Heart left ventricle (tissue), 16 donors: ENCODE data around the gene C16orf86. TPM values are rescaled to one million over a fixed set of nuclear protein-coding genes. Genes with fewer than 3 reads are reported as not detected.

Experiments used
- ATAC-seq, 4 donors: fragments of 200-7000 bp; cut with Tn5 transposase; one replicate each; pipeline ENCODE4 v1.9.1; 2020 to 2022; ENCODE audit warnings: moderate library complexity in 4 of 4, mild to moderate bottlenecking in 3 of 4, moderate number of reproducible peaks in 1 of 4
- DNase-seq, 5 donors: peaks; one replicate each; pipeline ENCODE4 v3.0.0-alpha.2; 2020
- H3K27ac ChIP-seq, 12 donors: fragments of 200-600 bp; sonication (generic) in 4 of 12; one replicate each; pipeline versions ENCODE4 v1.5.0 to v1.8.0; 2016 to 2022; ENCODE audit warnings: mild to moderate bottlenecking in 2 of 12
- H3K27me3 ChIP-seq, 9 donors: fragments of 200-600 bp; sonication (generic) in 2 of 9; one replicate each; pipeline versions ENCODE4 v1.5.1 to v1.8.0; 2016 to 2022; ENCODE audit warnings: mild to moderate bottlenecking in 3 of 9
- H3K36me3 ChIP-seq, 9 donors: fragments of 200-600 bp; sonication (generic) in 2 of 9; one replicate each; pipeline versions ENCODE4 v1.5.0 to v1.8.0; 2018 to 2022; ENCODE audit warnings: mild to moderate bottlenecking in 2 of 9
- H3K4me1 ChIP-seq, 12 donors: fragments of 200-600 bp; sonication (generic) in 4 of 12; one replicate each; pipeline versions ENCODE4 v1.5.0 to v1.8.0; 2016 to 2022; ENCODE audit warnings: mild to moderate bottlenecking in 3 of 12
- H3K4me3 ChIP-seq, 12 donors: fragments of 200-600 bp; sonication (generic) in 4 of 12; one replicate each; pipeline versions ENCODE4 v1.5.0 to v1.8.0; 2017 to 2022; ENCODE audit warnings: mild to moderate bottlenecking in 9 of 12, moderate library complexity in 4 of 12
- H3K9me3 ChIP-seq, 12 donors: fragments of 200-600 bp; sonication (generic) in 4 of 12; one replicate each; pipeline versions ENCODE4 v1.5.0 to v1.8.0; 2016 to 2022; ENCODE audit warnings: mild to moderate bottlenecking in 1 of 12
- CTCF ChIP-seq, 12 donors: fragments of 200-600 bp; sonication (generic) in 4 of 12; IDR thresholded peaks; one replicate each; pipeline versions ENCODE4 v1.5.0 to v1.8.0; 2018 to 2022; ENCODE audit warnings: antibody characterized with exemption in 12 of 12, mild to moderate bottlenecking in 5 of 12
- POLR2A ChIP-seq, 2 donors: fragments of 450-650 bp; IDR thresholded peaks; one replicate each; pipeline ENCODE4 v1.6.1; 2017; ENCODE audit warnings: antibody characterized with exemption in 2 of 2, mild to moderate bottlenecking in 2 of 2, moderate library complexity in 2 of 2
- WGBS, 4 donors: extraction: QIAGEN DNeasy Blood & Tissue Kit in 2 of 4; methylation state at CpG; one replicate each; pipeline versions ENCODE4 v1.1.5 to v1.1.7; 2013 to 2018; 5-methylcytosine and 5-hydroxymethylcytosine counted together
- intact Hi-C, 10 donors: fragments of 100-400 bp; cut with DNase I; formaldehyde crosslinking; loops; one replicate each; pipeline versions ENCODE4 v1.11.1 to v1.14.2; 2022
- polyA plus RNA-seq, 2 donors: library from polyadenylated mRNA; stranded (reverse); fragments of 200-250 nt; gene quantifications; one replicate each; pipeline ENCODE4 v1.2.3, GENCODE V29; 2013
- total RNA-seq, 9 donors: library from RNA; depleted of rRNA in 2 of 9; stranded (reverse); fragments of >200 nt in 2 of 9; fragmentation: NEBNext Ultra II Directional in 3 of 9; extraction: Animal tissue kit (Norgen Biotek cat#: 25700) in 3 of 9; gene quantifications; one replicate each; pipeline versions ENCODE4 v1.1.0 to v1.2.4, GENCODE V29; 2016 to 2023
- donor health status: ischemic (EF 13 %, LVEDD 7.1; RV severe dilation, severe dysfunction).
- donor health status: healthy with polysubstance abuse.
- donor health status: DM: no; HTN: yes; CAD: no.
- donor health status: DM: no; HTN: no; CAD: no.
- donor health status: ischemic (EF 25% LVEDD 6.9; RV normal size, moderate dysfunction).
- donor health status: ischemic (EF 25% LVEDD 5.7; RV mildly dilated, moderate dysfunction).
- donor health status: healthy.
- donor health status: DM: yes; HTN: yes; CAD: no.
- donor health status: ischemic (EF 35%, LVEDD 5.7; RV mildly dilated, moderate dysfunction).
- donor health status: nonischemic (EF 11% LVEDD 7.7; RV severe dilation, severe dysfunction).
- donor health status: DM: yes; HTN: yes; CAD: no.
- donor health status: PGD.
- donor health status: ischemic (EF 29% LVEDD 5.4; RV normal size, mild dysfunction).
- donor health status: nonischemic (EF 23%, LVEDD 6.1; RV moderate dilation, normal function).

Gene C16orf86
- total and polyA plus RNA-seq, 11 donors: 2.1 to 11.6 (median 4.3) TPM

- Histone ChIP-seq H3K4me1 (peaks cover 0 to 30% (median 12%) of the 10 kb centered on the region in 12 donors), H3K9me3 (no peaks in the 10 kb centered on the region), H3K27me3 (peaks cover 18 to 61% (median 41%) of the 10 kb centered on the region in 9 donors), H3K27ac (no peak overlapping the region), H3K36me3 (peaks cover 0 to 21% (median 0%) of the 10 kb centered on the region in 9 donors), H3K4me3 (peak overlapping the region in 10 of 12 donors; percentile 16 to 56 (median 38))
- TF ChIP-seq CTCF (IDR thresholded peaks at IDR 0.05) (no peak), POLR2A (IDR thresholded peaks at IDR 0.05) (no peak)
- DNase-seq: peak in 1 of 5 donors; percentile 54
- intact Hi-C loops: loop anchor here in 2 of 10 donors (5.0 kb wide), 2 partner anchors 87 to 132 kb away; no protein-coding TSS in a partner anchor
- WGBS, 4 donors: 32 to 40% (median 34%) methylated on average over 13 to 25 of the region's 25 CpGs
- no peak for ATAC-seq
Measured at GRCh38 chr16:67653789-67654402, 12.7 kb upstream of the C16orf86 start.

GRCh38 chr16:67654403-67654911, 12.2 kb upstream of the C16orf86 start:
- Histone ChIP-seq H3K9me3 (no peaks in the 10 kb centered on the region), H3K27me3 (peaks cover 18 to 56% (median 36%) of the 10 kb centered on the region in 9 donors), H3K27ac (no peak overlapping the region), H3K36me3 (peaks cover 0 to 23% (median 0%) of the 10 kb centered on the region in 9 donors), H3K4me3 (no peak overlapping the region), H3K4me1 (peaks cover 0 to 30% (median 17%) of the 10 kb centered on the region in 12 donors)
- intact Hi-C loops: loop anchor here in 2 of 10 donors (5.0 kb wide), 2 partner anchors 87 to 132 kb away; no protein-coding TSS in a partner anchor
- TF ChIP-seq CTCF (IDR thresholded peaks at IDR 0.05) (no peak), POLR2A (IDR thresholded peaks at IDR 0.05) (no peak)
- DNase-seq (no peak), ATAC-seq (no peak)
- 42 to 65% (median 49%) methylated on average over 18 to 30 of the region's 30 CpGs for WGBS, 4 donors

GRCh38 chr16:67655363-67655762, 11.3 kb upstream of the C16orf86 start:
- Histone ChIP-seq H3K27ac (no peak overlapping the region), H3K4me1 (peaks cover 0 to 32% (median 20%) of the 10 kb centered on the region in 12 donors), H3K9me3 (no peaks in the 10 kb centered on the region), H3K4me3 (no peak overlapping the region), H3K36me3 (peaks cover 0 to 23% (median 0%) of the 10 kb centered on the region in 9 donors), H3K27me3 (peaks cover 18 to 50% (median 30%) of the 10 kb centered on the region in 9 donors)
- ATAC-seq (no peak), DNase-seq (no peak)
- intact Hi-C loops: no loop called here
- WGBS, 4 donors: 69 to 80% (median 74%) methylated on average over 4 of the region's 4 CpGs
- TF ChIP-seq POLR2A (IDR thresholded peaks at IDR 0.05): no peak
- TF ChIP-seq CTCF (IDR thresholded peaks at IDR 0.05): no peak

GRCh38 chr16:67656344-67657016, 10.1 kb upstream of the C16orf86 start:
- intact Hi-C loops: no loop called here
- peaks cover 18 to 44% (median 27%) of the 10 kb centered on the region in 9 donors for H3K27me3 ChIP-seq
- H3K4me3 ChIP-seq: no peak overlapping the region
- DNase-seq (no peak), ATAC-seq (no peak)
- WGBS, 4 donors: 82 to 91% (median 89%) methylated on average over 2 to 9 of the region's 9 CpGs
- H3K27ac ChIP-seq: no peak overlapping the region
- peaks cover 0 to 23% (median 0%) of the 10 kb centered on the region in 9 donors for H3K36me3 ChIP-seq
- H3K9me3 ChIP-seq: no peaks in the 10 kb centered on the region
- H3K4me1 ChIP-seq: peaks cover 0 to 38% (median 26%) of the 10 kb centered on the region in 12 donors
- no peak for TF ChIP-seq POLR2A (IDR thresholded peaks at IDR 0.05)
- no peak for TF ChIP-seq CTCF (IDR thresholded peaks at IDR 0.05)
